Upper lobe of left lung (tissue), 4 donors: Measurements from ENCODE around the gene SARDH.

Experiments
- CTCF ChIP-seq, 6 experiments: fragments of 450-650 bp in 4 of 6; fragments of 200-600 bp in 2 of 6; sonication (generic) in 2 of 6; IDR thresholded peaks; one replicate each; pipeline ENCODE4 v1.5.1; 2016 to 2019; ENCODE audit warnings: antibody characterized with exemption in 6 of 6
- EP300 ChIP-seq, 4 donors: sonication (generic); formaldehyde crosslinking; IDR thresholded peaks; one replicate each; pipeline ENCODE4 v1.5.1; 2017; ENCODE audit warnings: antibody characterized with exemption in 4 of 4, control low read depth in 2 of 4

DNA sequence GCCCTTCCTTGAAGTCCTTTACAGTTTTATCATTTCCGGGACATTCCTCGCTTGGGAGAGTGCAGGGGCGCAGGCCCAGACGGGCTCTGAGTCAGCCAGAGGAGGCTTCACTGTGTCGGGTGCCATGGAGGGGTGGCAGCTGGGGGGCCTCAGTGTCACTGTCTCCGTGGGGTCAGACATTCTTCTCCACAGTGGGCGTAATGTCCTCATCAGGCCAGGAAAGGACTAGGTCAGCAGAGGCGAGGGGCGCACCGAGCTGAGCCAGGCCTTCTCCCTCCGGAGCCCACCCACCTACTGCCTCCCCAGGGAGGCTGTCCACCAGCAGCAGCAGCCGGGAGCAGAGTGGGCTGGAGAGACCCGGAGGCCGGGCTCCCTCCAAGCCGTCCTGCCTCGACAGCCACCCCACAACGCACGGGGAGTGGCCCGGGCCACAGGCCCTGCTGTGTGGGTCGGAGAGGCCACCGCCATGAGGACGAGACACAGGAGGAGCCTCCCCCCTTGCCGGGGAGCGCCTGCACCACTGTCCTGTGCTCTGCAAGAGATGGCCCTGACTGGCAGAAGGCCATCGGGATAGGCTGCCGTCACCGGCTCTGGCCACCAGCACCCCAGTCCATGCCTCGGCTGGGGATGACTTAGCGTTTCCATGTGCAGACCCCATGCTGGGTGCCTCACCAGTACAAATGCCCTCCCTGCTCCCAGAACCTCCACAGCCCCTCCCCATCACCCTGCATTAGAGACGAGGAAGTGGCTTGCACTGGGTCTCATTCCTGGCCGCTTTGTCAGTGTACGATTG lies 26.5 kb downstream of the SARDH start:
- TF ChIP-seq CTCF (IDR thresholded peaks at IDR 0.05) (no peak), EP300 (IDR thresholded peaks at IDR 0.05) (no peak)
